Urothelium cell line (cell line): ENCODE results near the gene TMEM236.
"Not testable (repeated sequence)": the region's sequence is repeated elsewhere in the genome, so short reads cannot be mapped to it uniquely, and the experiment has no call there.

ENCODE experiments used
- DNase-seq: peaks from one replicate; pipeline ENCODE4 v3.0.0; 2011; ENCODE audit warnings: low spot score, mixed read lengths
- FAIRE-seq: peaks from 2 replicates; lab custom pipeline; 2011; peaks lifted over from hg19 to GRCh38; lab: Jason Lieb, UNC

The TMEM236 gene, protein sequence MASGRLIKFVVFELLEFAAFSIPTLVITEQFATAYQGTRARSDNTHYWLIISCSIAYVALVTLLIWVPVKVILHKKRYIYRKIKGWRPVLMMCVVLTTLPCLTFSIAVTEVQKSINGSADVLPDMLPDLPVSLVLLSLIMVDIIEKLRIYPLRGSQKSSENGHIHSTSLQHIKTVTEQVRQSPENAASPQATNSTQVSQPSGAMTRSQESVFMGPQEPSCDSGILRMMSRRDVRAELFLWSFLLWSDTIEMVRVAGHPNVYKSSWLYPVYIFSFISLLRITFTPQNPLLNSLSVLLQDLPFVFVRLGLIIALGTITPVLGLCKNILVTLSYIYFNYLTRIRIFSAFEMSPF

DNA sequence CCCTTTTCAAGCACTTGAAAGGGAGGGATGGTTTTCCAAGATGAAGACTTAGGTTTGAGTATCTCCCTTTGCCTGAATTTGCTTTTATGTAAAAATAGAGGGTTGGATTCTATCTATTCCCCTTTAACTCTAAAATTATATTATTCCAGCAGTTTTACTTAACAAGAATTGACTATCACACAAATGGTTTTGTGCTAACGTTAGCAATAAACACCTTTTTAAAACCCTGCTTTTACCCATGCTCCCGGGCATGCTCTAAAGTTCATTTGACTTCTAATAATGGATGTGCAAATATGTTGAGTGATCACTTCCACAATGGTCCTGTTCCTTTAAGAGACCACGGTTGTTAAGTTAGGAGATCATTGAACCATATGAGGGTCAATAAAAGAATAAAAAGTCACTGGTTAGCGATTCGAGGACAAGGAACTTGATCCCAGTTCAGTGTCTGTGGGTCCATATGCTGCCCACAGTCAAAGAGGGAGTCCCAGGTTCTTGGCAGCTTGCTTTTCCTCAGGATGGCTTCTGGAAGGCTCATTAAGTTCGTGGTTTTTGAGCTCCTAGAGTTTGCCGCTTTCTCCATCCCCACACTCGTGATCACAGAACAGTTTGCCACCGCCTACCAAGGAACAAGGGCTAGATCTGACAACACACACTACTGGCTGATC is at the start of gene TMEM236:
Gene TMEM236 (plus strand): TSS at position 421 of the 665 bp plus-strand sequence. CDS start 95 bp downstream, at position 516.
- no peak for FAIRE-seq
- DNase-seq: no peak

DNA sequence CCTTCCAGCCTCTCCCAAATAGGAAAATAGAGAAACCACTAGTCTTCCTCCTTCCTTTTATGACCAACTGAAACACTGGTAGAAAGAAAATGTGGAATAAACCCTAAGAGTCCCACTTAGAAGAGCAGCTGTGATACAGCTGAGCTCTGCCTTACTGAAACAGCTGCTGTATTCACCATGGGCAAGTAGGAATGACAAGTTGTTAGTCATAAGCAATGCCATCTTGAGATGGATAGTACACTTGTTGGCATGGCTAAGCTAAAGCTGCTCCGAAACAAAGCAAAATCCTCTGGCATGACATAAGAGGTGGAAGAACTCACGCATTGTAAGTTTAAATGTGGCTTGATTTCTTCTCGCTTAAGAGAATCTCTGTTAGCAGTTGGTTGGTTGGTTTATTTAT is 48.3 kb upstream of the TMEM236 start:
- no peak for FAIRE-seq
- no peak for DNase-seq

DNA sequence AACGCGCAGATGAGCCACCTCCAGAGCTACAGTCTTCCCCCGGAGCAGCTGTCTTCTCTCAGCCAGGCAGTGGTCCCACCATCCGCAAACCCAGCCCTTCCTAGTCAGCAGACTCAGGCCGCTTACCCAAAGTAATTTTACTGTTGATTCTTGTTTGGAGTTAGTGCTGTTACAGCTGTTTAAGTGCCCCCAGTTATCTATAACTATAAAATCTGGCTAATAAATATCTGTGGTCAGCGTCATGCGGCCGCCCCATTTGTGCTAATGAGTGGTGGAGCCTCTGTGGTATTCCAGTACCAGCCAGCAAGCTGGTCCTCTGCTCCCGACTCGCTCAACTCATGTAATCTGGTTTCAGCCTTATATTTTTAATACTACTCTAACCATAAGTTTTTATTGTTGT is 43.2 kb upstream of the TMEM236 start:
- FAIRE-seq: no peak

DNA sequence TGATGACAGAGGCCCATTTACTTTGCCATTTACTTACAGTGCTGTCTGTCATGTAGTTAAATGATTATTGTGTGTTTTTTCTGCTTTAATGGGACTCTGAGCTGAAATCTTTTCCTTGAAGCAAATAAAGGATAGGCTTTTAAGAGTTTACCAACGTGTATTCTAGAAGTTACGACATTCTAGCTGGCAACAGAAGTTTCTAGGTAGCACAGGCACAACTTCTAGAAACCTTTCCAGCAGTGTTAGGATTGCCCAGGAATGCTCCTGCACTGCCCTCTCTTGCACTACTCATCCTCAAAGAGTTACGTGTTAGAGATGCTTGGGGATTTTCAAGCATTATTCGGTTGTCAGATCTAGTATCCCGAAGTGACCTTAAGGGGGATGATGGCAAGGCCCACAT is 42.5 kb upstream of the TMEM236 start:
- no peak for DNase-seq
- FAIRE-seq: no peak

More for the DNA sequence above, 43.2 kb upstream of the TMEM236 start:
- no peak for DNase-seq

DNA sequence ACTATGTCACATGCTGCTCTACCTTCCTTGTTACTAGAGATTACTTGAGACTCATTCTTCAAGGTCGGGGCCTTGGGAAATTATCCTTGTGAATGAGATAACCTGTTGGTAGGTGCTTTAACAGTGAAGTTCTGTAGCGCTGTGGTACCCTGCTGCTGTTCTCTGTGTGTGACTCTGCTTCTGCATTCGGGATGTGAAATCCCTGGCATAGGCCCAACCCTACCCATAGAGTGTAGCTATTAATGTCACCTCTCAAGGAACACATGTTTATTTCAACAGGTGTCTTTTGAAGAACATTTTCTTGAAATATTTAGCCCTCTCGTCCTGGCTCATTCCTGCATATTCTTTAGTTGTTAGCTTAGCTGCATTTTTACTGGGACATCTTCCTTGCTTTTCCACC is 41.8 kb upstream of the TMEM236 start:
- FAIRE-seq: no peak

DNA sequence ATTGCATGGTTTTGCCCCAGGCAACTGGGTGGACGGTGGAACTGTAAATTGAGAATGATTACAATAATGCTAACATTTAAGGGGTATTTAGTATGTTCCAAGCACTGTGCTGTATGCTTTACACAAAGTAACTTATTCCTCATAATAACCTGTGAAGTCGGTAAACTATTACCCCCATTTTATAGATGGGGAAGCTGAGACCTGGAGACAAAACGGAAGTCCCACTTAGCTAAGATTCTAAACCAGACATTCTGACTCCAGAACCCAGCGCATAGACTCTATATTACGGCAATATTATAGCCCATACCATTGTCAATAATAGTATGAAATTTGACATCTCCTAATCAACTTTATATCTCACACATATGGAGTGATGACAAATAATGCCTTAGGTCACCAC is 39.9 kb upstream of the TMEM236 start:
- FAIRE-seq (no peak), DNase-seq (no peak)

More for the DNA sequence above, 41.8 kb upstream of the TMEM236 start:
- DNase-seq: no peak

DNA sequence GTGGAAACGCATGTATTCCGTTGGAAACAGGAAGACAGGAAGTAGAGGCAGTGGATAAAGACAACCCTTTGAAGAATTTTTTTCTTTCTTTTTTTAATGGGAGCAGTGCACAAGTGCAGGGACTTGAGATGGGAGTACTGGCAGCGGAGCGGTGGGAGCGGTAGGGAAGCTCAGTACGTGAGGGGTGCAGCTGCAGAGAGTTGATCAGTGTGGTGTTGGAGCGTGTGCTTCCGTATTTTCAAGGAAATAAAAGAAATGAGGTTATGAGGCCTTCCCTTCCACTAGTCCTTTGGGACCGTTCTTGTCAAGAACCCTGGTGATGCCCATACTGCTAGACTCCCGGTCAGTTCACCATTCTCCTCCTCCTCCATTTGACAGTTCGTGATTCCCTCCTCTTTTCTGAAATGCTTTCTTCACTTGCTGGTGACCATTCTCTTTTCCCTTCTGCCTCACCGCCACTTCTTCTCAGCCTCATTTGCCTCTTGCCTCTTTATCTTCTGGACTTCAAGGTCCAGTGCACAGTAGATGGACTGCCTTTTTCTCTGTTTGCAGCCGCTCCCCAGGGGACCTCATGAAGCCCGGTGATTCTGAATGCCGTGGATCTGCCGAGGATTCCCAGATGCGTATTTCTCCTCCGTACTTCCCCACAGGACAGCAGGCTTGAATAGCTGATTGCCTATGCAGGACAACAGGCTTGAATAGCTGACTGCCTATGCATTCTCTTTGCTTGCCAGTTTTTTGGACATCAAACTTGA is 39.1 kb upstream of the TMEM236 start:
- FAIRE-seq: no peak
- no peak for DNase-seq

DNA sequence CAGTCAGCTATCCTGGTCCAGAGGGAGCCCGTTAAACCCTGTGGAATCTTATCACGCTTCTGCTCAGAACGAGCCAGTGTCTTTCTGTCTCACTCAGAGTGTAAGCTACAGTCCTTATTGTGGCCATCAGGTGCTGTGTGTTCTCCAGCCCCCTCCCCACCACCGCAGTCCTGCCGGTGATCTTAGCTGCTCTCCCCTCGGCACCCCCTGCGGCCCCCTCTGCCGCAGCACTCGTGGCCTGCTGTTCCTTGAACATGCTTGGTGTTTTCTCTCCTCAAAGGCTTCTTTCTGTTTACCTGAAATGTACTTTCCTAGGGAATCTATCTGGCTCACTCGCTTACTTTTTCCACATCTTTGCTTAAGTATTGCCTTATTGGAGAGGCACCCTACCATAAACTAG is 38.2 kb upstream of the TMEM236 start:
- FAIRE-seq: no peak
- DNase-seq: no peak

DNA sequence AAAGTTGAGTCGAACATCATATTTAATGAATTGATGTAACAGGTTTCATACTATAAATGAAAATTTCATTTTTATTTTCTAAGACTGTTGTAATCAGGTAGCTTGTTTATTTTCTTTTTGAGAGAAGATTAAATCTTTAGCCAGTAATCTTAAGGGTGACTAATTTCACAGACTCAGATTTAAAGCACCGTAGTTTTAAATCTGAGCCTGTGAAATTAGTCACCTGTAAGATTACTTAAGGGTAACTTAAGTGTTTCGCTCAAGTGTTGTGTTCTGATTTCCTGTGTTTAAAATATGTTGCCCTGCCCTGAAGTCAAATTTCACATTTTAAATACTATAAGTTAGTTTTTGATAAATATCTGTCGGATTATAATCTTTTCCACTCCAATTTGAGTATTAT is 35.8 kb upstream of the TMEM236 start:
- FAIRE-seq: no peak
- DNase-seq: no peak

DNA sequence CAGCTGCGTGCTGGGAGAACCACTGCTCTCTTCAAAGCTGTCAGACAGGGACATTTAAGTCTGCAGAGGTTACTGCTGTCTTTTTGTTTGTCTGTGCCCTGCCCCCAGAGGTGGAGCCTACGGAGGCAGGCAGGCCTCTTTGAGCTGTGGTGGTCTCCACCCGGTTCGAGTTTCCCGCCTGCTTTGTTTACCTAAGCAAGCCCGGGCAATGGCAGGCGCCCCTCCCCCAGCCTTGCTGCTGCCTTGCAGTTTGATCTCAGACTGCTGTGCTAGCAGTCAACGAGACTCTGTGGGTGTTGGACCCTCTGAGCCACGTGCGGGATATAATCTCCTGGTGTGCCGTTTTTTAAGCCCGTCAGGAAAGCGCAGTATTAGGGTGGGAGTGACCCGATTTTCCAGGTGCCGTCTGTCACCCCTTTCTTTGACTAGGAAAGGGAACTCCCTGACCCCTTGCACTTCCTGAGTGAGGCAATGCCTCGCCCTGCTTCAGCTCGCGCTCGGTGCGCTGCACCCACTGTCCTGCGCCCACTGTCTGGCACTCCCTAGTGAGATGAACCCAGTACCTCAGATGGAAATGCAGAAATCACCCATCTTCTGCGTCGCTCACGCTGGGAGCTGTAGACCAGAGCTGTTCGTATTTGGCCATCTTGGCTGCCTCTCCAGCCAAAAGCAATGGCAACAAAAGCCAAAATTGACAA is 29.5 kb upstream of the TMEM236 start:
- FAIRE-seq: not testable (repeated sequence)

DNA sequence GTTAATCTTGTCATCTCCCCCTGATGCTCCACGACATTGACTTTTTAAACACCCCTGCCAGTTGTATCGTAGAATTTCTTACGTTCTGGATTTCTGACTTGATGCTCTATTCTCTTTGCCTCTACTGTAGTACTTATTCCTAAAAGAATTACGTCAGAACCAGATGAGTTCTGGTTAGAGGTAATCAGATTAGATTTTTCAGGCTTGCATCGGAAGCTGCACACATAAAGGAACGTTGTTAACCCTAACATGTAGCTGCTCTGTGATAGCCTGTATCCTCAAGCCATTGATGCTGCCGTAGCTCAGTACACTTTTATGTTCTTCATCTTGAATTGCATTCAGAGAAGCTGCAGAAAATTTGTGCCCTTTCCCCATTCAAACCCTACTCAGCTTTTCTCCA is 26.3 kb upstream of the TMEM236 start:
- DNase-seq (no peak), FAIRE-seq (no peak)

More for the DNA sequence above, 29.5 kb upstream of the TMEM236 start:
- not testable (repeated sequence) for DNase-seq

DNA sequence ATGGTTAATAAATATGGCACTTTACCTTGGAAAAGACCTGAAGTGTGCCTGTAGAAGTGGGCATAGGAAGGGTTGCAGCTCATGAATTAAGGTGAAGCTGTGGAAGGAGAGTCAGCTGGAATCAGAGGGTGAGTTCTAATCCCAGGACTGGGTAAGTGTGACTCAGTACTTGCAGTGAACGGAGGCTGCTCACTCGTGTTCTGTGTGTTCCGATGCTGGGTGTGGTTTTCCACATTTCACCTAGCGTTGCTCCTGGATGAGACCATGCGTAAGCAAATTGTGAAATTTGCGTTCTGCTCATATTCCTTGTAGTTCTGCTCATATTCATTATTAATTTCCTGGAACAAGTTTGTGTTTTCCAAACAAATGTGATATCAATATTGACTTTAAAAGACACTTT is 22.4 kb upstream of the TMEM236 start:
- FAIRE-seq (no peak), DNase-seq (no peak)

DNA sequence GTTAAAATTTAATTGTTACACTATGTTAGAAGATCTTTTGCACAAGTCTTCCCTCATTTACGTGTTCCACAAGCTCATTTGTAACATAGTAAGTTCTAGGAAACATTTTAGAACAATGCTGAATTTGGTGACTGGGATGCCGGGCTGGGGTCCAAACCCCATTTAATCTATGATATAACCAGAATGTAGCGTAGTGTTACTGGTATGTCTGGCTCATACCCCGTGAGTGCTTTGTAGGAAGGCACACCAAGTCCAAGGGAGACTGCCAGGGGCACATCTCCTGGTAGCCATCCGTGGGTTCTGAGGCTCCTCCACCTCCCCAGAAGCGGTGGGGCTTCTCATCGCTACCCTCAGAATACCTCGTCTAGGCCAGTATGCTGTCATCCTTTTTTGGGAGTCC is 21.3 kb upstream of the TMEM236 start:
- DNase-seq (no peak), FAIRE-seq (no peak)

DNA sequence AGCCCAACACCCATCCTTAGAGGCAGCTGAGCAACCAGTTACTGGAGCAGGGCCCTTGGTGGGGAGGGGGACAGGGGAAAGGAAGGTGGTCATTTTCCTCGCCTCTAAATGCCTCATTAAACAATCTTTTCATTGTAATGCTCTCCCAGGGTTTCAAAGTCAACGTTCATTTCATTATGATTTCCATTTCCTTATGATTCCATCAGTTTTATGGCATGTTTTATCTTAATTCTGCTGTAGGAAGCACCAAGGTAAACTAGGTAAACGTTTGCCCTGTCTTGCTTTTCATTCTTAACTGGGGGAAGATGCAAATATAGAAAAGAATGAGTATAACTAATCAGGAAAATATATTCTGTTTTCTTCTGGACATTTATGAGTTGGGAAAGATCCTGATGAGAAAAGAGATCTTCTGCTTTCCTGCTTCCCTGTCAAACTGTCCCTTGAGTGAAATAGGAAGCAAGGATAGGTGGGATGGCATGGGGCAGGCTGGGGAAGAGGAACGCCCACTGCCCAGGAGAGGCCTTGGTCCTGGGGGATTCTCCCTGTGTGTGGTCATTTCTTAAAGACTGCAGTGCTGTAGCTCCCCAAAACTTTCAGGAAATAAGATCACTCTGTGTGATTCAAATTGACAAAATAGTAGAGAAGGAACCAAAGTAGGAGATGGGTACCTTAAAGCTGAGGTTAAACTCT is 20.5 kb upstream of the TMEM236 start:
- no peak for DNase-seq
- no peak for FAIRE-seq

DNA sequence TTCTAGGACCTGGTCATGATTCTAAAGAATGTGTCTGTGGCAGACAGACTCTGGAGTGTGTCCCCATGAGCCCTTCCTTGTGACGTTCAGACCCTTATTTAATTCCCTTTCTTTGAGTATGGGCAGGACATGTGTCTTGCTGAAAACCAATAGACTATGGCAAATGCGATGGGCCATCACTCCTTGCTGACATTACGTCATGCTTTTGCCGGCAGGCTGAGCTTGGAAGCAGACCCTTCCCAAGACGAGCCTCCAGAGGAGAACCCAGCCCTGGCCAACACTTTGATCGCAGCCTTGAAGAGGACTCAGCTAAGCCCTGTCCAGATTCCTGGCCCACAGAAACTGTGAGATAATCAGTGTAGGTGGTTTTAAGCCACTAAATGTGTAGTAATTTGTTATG is 18.4 kb upstream of the TMEM236 start:
- DNase-seq (no peak), FAIRE-seq (no peak)

DNA sequence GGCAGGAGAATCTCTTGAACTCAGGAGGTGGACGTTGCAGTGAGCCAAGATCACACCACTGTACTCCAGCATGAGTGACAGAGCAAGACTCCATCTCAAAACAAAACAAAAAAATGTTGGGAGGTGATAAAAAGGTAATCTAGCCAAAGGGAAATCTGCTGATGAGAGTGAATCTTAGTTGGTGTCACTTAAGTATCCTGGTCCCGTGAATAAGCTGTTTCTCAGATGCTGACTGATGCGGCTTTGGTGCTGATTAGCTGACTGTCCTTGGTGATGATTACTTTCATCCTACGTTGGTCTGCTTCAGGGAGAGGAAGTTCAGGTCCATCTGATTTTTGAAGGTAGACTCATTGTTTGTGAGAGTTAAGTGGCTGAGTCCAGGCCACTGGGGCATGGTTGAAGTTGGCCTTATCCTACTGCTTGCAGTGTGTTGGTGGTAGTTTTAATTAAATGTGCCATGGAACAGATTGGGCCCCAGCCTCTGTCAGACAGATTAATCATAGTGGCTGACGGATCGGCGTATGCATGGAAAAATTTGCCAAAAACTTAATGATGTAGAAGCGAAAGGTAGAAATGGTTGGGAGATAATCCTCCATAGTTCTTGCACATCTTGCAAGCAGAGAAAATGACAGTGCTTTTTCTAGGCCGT is 17.4 kb upstream of the TMEM236 start:
- DNase-seq (no peak), FAIRE-seq (no peak)

DNA sequence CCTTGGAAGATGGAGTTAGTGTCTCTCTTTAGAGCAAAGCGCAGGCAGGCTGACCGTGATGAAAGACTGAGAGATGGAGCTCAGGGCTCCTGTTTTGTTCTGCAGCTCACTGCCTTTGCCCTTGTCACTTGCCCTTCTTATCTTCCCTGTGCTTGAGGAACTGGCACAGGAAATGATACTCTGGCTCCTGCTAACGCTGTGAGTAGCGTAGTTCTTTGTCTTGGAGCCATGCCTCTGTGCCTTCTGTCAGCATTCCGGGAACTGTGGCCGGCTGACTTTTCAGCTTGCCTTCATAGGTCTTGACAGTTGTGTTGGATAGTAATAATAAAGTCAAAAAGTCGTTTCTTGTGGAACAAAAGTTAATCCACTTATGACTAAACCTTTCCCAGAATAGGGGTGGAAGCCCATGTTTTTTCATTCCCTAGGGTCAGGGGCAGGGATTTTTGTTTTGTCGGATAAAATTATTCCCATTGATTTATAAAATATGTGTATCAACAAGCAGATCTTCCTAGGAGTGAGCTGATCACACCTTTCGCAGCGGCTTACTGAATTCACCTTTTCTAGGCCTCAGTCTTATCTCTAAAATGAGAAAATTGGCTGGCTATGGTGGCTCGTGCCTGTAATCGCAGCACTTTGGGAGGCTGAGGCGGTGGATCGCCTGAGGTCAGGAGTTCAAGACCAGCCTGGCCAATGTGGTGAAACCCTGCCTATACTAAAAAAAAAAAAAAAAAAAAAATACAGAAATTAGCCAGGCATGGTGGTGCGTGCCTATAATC is 16.6 kb upstream of the TMEM236 start:
- DNase-seq (no peak), FAIRE-seq (no peak)

DNA sequence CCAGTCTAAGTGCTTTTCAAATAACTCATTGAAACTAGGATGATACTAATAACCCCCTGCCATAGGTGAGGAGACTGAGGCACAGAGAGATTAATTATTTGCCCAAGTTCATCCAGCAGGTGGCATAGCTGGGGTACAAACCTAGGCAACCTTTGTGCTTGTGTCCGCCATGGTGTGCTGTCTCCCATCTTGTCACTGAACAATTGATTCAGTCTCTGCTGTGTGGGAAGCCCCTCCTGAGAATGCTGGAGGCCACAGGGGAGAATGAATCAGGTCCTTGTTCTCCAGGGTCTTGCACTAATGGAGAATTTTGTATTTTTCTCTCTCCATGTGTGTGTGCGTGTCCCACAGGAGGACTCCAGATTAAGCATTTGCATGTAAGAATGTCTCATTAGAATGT is 15.8 kb upstream of the TMEM236 start:
- no peak for DNase-seq
- no peak for FAIRE-seq
